T-helper 1 cell (primary cell): Measurements from ENCODE around the gene TAF3.
A peak's percentile ranks its signal among the peaks of the same experiment; 100 is the strongest.

Experiments
- DNase-seq, 5 donors: peaks; one replicate each; pipeline ENCODE4 v3.0.0-alpha.2; 2012 to 2020

The TAF3 gene

GRCh38 chr10:8060010-8060703 lies 241.9 kb downstream of the TAF3 start:
- peak in 3 of 5 donors; percentile 44 to 91 (median 53) for DNase-seq

GRCh38 chr10:8060704-8061121 lies 242.4 kb downstream of the TAF3 start:
- DNase-seq = no peak

- DNase-seq = peak in 1 of 5 donors; percentile 65
Measured at GRCh38 chr10:8061274-8062211, 243.2 kb downstream of the TAF3 start.

- no peak for DNase-seq
Measured at GRCh38 chr10:8063128-8063908, 245.0 kb downstream of the TAF3 start.

- no peak for DNase-seq
Measured at GRCh38 chr10:8063935-8064334, 245.6 kb downstream of the TAF3 start.

GRCh38 chr10:8064436-8064835 lies 246.1 kb downstream of the TAF3 start:
- DNase-seq = no peak

GRCh38 chr10:8065651-8066050 lies 247.3 kb downstream of the TAF3 start:
- DNase-seq = peak in 1 of 5 donors; percentile 72

- no peak for DNase-seq
Measured at GRCh38 chr10:8066124-8066523, 247.8 kb downstream of the TAF3 start.
